DOHH2 (cell line): Measurements from ENCODE around the gene TYK2.

Source experiments
- H3F3A ChIP-seq: fragments of 200-600 bp; sonication (generic), shearing (Covaris generic); 2 replicates; pipeline ENCODE4 v1.6.0; 2016; ENCODE audit warnings: antibody characterized with exemption, mild to moderate bottlenecking; ENCODE audit not compliant: control insufficient read depth, insufficient read depth
- H3K27ac ChIP-seq: fragments of 200-600 bp; sonication (generic); 2 replicates; pipeline ENCODE4 v1.5.1; 2014; ENCODE audit warnings: low read depth, mild to moderate bottlenecking, low read length, moderate library complexity
- H3K27me3 ChIP-seq: fragments of 200-600 bp; sonication (generic); 2 replicates; pipeline ENCODE4 v1.6.1; 2014; ENCODE audit warnings: mild to moderate bottlenecking, low read length, mixed read lengths; ENCODE audit not compliant: control insufficient read depth
- H3K36me3 ChIP-seq: fragments of 200-600 bp; sonication (generic); 2 replicates; pipeline ENCODE4 v1.6.1; 2014; ENCODE audit warnings: mild to moderate bottlenecking, low read length, moderate library complexity, mixed read lengths; ENCODE audit not compliant: control insufficient read depth
- H3K4me1 ChIP-seq: fragments of 200-600 bp; sonication (generic); 2 replicates; pipeline ENCODE4 v1.6.1; 2014; ENCODE audit warnings: mild to moderate bottlenecking, low read length, mixed read lengths; ENCODE audit not compliant: control insufficient read depth
- H3K4me2 ChIP-seq: fragments of 200-600 bp; sonication (generic); 2 replicates; pipeline ENCODE4 v1.6.0; 2014; ENCODE audit warnings: mild to moderate bottlenecking, low read length, moderate library complexity
- H3K4me3 ChIP-seq: fragments of 200-600 bp; sonication (generic); 2 replicates; pipeline ENCODE4 v1.5.1; 2014; ENCODE audit warnings: mild to moderate bottlenecking, low read length, mixed read lengths
- H3K79me2 ChIP-seq: fragments of 200-600 bp; sonication (generic); 2 replicates; pipeline ENCODE4 v1.6.1; 2014; ENCODE audit warnings: mild to moderate bottlenecking, low read length, mixed read lengths; ENCODE audit not compliant: control insufficient read depth
- H3K9me2 ChIP-seq: fragments of 200-600 bp; sonication (generic); replicated peaks from 2 replicates; pipeline ENCODE4 v1.6.1; 2014; ENCODE audit warnings: mild to moderate bottlenecking, low read length, mixed read lengths; ENCODE audit not compliant: control insufficient read depth
- H3K9me3 ChIP-seq: fragments of 200-600 bp; sonication (generic); 2 replicates; pipeline ENCODE4 v1.6.1; 2014; ENCODE audit warnings: antibody characterized with exemption, low read length, mixed read lengths; ENCODE audit not compliant: control insufficient read depth, insufficient read depth
- H4K20me1 ChIP-seq: fragments of 200-600 bp; sonication (generic); 2 replicates; pipeline ENCODE4 v1.6.0; 2014; ENCODE audit warnings: low read depth, mild to moderate bottlenecking, antibody characterized with exemption, low read length, moderate library complexity; ENCODE audit not compliant: control insufficient read depth, insufficient read depth
- CTCF ChIP-seq: fragments of 200-600 bp; sonication (generic); IDR thresholded peaks from one replicate; pipeline ENCODE4 v1.5.1; 2014; ENCODE audit warnings: antibody characterized with exemption, mild to moderate bottlenecking, low read depth, low read length; ENCODE audit not compliant: poor library complexity, severe bottlenecking
- EZH2phosphoT487 ChIP-seq: fragments of 200-600 bp; sonication (generic); IDR thresholded peaks from 2 replicates; pipeline ENCODE4 v1.6.1; 2017; ENCODE audit warnings: borderline replicate concordance, mild to moderate bottlenecking, antibody characterized with exemption, low read length, moderate library complexity, mixed read lengths

Gene TYK2

GRCh38 chr19:10346509-10346908 lies 33.9 kb downstream of the TYK2 start:
- peaks cover 3% of the 10 kb centered on the region; the same call in 1 of the 2 replicates for H3K4me1 ChIP-seq
- H3K9me3 ChIP-seq: no peaks in the 10 kb centered on the region
- H3K9me2 ChIP-seq: no peaks in the 10 kb centered on the region
- H4K20me1 ChIP-seq: no peaks in the 10 kb centered on the region
- H3K4me3 ChIP-seq: no peak overlapping the region
- TF ChIP-seq EZH2phosphoT487 (no peak), CTCF (no peak)
- H3F3A ChIP-seq: no peaks in the 10 kb centered on the region
- H3K27ac ChIP-seq: no peak overlapping the region
- H3K4me2 ChIP-seq: no peak overlapping the region
- no peaks in the 10 kb centered on the region for H3K27me3 ChIP-seq
- H3K79me2 ChIP-seq: no peaks in the 10 kb centered on the region
- peaks cover 13% of the 10 kb centered on the region for H3K36me3 ChIP-seq

- Histone ChIP-seq H3K9me2 (no peaks in the 10 kb centered on the region), H3K27me3 (no peaks in the 10 kb centered on the region), H3K4me2 (no peak overlapping the region), H3F3A (no peaks in the 10 kb centered on the region), H3K9me3 (no peaks in the 10 kb centered on the region), H3K36me3 (0 out of 2 replicates have a peak, but pooled peaks cover 1% of the 10 kb centered on the region), H3K27ac (no peak overlapping the region), H4K20me1 (no peaks in the 10 kb centered on the region), H3K79me2 (no peaks in the 10 kb centered on the region), H3K4me1 (peaks cover 8% of the 10 kb centered on the region), H3K4me3 (no peak overlapping the region)
- TF ChIP-seq EZH2phosphoT487 (no peak), CTCF (no peak)
These were observed 35.6 kb downstream of the TYK2 start for GRCh38 chr19:10344780-10345179.

DNA sequence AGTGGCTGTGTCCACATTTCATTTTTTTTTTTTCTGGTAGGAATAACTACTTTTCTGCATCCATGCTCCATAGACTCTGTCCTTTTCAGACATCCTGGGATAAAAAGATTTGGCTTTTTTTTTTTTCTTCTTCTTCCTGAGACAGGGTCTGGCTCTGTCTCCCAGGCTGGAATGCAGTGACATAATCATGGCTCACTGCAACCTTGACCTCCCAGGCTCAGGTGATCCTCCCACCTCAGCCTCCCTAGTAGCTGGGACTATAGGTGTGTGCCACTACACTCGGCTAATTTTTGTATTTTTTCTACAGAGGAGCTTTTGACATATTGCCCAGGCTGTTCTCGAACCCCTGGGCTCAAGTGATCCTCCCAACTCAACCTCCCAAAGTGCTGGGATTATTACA lies 36.9 kb downstream of the TYK2 start:
- no peak overlapping the region for H3K27ac ChIP-seq
- H3K4me3 ChIP-seq: no peak overlapping the region
- peaks cover 20% of the 10 kb centered on the region for H3K4me1 ChIP-seq
- H3F3A ChIP-seq: no peaks in the 10 kb centered on the region
- no peak overlapping the region for H3K4me2 ChIP-seq
- H3K36me3 ChIP-seq: no peaks in the 10 kb centered on the region
- peaks cover 9% of the 10 kb centered on the region for H3K79me2 ChIP-seq
- TF ChIP-seq CTCF: no peak
- no peak for TF ChIP-seq EZH2phosphoT487
- H3K9me2 ChIP-seq: no peaks in the 10 kb centered on the region
- no peaks in the 10 kb centered on the region for H4K20me1 ChIP-seq
- no peaks in the 10 kb centered on the region for H3K27me3 ChIP-seq
- no peaks in the 10 kb centered on the region for H3K9me3 ChIP-seq
